ENCODE results near the gene CYP24A1. TPM values are rescaled to one million over a fixed set of nuclear protein-coding genes. Genes with fewer than 3 reads are reported as not detected.

The CYP24A1 gene
- total RNA-seq, 1 donor: not detected

GRCh38 chr20:54123587-54124180 lies 50.1 kb downstream of the CYP24A1 start:
- TF ChIP-seq, protein P1, sequence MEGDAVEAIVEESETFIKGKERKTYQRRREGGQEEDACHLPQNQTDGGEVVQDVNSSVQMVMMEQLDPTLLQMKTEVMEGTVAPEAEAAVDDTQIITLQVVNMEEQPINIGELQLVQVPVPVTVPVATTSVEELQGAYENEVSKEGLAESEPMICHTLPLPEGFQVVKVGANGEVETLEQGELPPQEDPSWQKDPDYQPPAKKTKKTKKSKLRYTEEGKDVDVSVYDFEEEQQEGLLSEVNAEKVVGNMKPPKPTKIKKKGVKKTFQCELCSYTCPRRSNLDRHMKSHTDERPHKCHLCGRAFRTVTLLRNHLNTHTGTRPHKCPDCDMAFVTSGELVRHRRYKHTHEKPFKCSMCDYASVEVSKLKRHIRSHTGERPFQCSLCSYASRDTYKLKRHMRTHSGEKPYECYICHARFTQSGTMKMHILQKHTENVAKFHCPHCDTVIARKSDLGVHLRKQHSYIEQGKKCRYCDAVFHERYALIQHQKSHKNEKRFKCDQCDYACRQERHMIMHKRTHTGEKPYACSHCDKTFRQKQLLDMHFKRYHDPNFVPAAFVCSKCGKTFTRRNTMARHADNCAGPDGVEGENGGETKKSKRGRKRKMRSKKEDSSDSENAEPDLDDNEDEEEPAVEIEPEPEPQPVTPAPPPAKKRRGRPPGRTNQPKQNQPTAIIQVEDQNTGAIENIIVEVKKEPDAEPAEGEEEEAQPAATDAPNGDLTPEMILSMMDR (IDR thresholded peaks at IDR 0.05; ENCODE audit: extremely low read depth, low read depth, low read length): no peak
- H2AFZ ChIP-seq (ENCODE audit: low read length): peak overlapping the region; percentile 39
- no peaks in the 10 kb centered on the region for H3K79me2 ChIP-seq (ENCODE audit: insufficient read depth, low read length)
- H3K4me1 ChIP-seq (ENCODE audit: insufficient read depth, low read length): peaks cover 24% of the 10 kb centered on the region
- peak overlapping the region; percentile 88 for H3K27ac ChIP-seq (ENCODE audit: low read depth, low read length)
- no peaks in the 10 kb centered on the region for H3K9me3 ChIP-seq (ENCODE audit: low read depth, low read length)
- peak; percentile 86 for DNase-seq (ENCODE audit: insufficient read length, low spot score, missing footprints)
- H3K4me3 ChIP-seq (ENCODE audit: insufficient read depth, low read length): no peak overlapping the region
- no peaks in the 10 kb centered on the region for H3K27me3 ChIP-seq (ENCODE audit: insufficient read depth, low read length)
- H3K4me2 ChIP-seq (ENCODE audit: insufficient read depth, low read length): peak overlapping the region; percentile 34
- no peaks in the 10 kb centered on the region for H4K20me1 ChIP-seq (ENCODE audit: insufficient read depth, low read length)
- no peaks in the 10 kb centered on the region for H3K36me3 ChIP-seq (ENCODE audit: insufficient read depth, low read length)

GRCh38 chr20:54122681-54123586 lies 50.9 kb downstream of the CYP24A1 start:
- no peak for DNase-seq (ENCODE audit: insufficient read length, low spot score, missing footprints)
- Histone ChIP-seq H3K36me3 (ENCODE audit: insufficient read depth, low read length) (no peaks in the 10 kb centered on the region), H4K20me1 (ENCODE audit: insufficient read depth, low read length) (no peaks in the 10 kb centered on the region), H3K4me1 (ENCODE audit: insufficient read depth, low read length) (peaks cover 24% of the 10 kb centered on the region), H3K27me3 (ENCODE audit: insufficient read depth, low read length) (no peaks in the 10 kb centered on the region), H3K4me3 (ENCODE audit: insufficient read depth, low read length) (no peak overlapping the region), H3K9me3 (ENCODE audit: low read depth, low read length) (no peaks in the 10 kb centered on the region), H3K4me2 (ENCODE audit: insufficient read depth, low read length) (peak overlapping the region; percentile 34), H3K27ac (ENCODE audit: low read depth, low read length) (peak overlapping the region; percentile 88), H3K79me2 (ENCODE audit: insufficient read depth, low read length) (no peaks in the 10 kb centered on the region), H2AFZ (ENCODE audit: low read length) (peak overlapping the region; percentile 39)
- TF ChIP-seq, protein P1 (IDR thresholded peaks at IDR 0.05; ENCODE audit: extremely low read depth, low read depth, low read length): no peak

DNA sequence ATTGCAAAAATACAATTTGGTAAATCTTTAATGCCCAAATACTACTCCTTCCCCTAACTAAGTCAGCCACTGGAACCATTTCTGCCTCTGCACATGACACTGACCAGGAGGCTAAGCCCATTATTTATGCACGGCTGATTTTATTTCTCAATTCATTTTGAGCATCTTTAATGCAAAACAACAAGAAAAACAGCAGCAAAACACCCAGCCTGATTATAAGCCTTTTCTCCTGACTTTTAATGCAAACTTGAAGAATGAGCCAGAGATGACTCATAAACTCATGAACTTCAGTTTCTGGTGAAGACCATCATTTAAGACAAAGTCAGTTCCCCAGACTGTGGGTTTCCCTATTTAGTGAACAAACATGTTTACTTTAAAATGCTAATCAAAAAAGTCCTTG lies 51.6 kb downstream of the CYP24A1 start:
- TF ChIP-seq, protein P1 (IDR thresholded peaks at IDR 0.05; ENCODE audit: extremely low read depth, low read depth, low read length): no peak
- peak; percentile 72 for DNase-seq (ENCODE audit: insufficient read length, low spot score, missing footprints)
- H3K4me1 ChIP-seq (ENCODE audit: insufficient read depth, low read length): peaks cover 24% of the 10 kb centered on the region
- no peaks in the 10 kb centered on the region for H3K79me2 ChIP-seq (ENCODE audit: insufficient read depth, low read length)
- H3K27ac ChIP-seq (ENCODE audit: low read depth, low read length): peak overlapping the region; percentile 88
- no peak overlapping the region for H2AFZ ChIP-seq (ENCODE audit: low read length)
- H3K36me3 ChIP-seq (ENCODE audit: insufficient read depth, low read length): no peaks in the 10 kb centered on the region
- H3K27me3 ChIP-seq (ENCODE audit: insufficient read depth, low read length): no peaks in the 10 kb centered on the region
- no peak overlapping the region for H3K4me3 ChIP-seq (ENCODE audit: insufficient read depth, low read length)
- H3K4me2 ChIP-seq (ENCODE audit: insufficient read depth, low read length): peak overlapping the region; percentile 33
- no peaks in the 10 kb centered on the region for H4K20me1 ChIP-seq (ENCODE audit: insufficient read depth, low read length)
- no peaks in the 10 kb centered on the region for H3K9me3 ChIP-seq (ENCODE audit: low read depth, low read length)

DNA sequence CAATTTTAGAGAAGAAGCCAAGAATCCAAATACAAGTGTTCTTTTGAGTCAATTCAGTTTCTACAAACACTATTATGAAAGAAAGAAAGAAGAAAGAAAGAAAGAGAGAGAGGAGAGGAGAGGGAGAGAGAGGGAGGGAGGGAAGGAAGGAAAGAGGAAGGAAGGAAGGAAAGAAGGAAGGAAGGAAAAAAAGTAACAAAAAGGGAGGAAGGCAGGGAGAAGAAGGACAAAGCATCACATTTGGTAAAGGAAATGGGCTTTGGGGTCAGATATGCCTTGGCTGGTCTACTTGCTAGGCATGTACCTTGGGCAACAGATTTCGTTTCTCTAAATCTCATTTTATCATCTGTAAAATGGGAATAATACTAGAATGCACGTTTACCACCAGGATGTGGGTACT lies 54.0 kb downstream of the CYP24A1 start:
- Histone ChIP-seq H3K9me3 (ENCODE audit: low read depth, low read length) (no peaks in the 10 kb centered on the region), H3K4me1 (ENCODE audit: insufficient read depth, low read length) (peaks cover 30% of the 10 kb centered on the region), H3K27ac (ENCODE audit: low read depth, low read length) (no peak overlapping the region), H3K79me2 (ENCODE audit: insufficient read depth, low read length) (no peaks in the 10 kb centered on the region), H3K4me2 (ENCODE audit: insufficient read depth, low read length) (no peak overlapping the region), H4K20me1 (ENCODE audit: insufficient read depth, low read length) (no peaks in the 10 kb centered on the region), H3K36me3 (ENCODE audit: insufficient read depth, low read length) (no peaks in the 10 kb centered on the region), H3K27me3 (ENCODE audit: insufficient read depth, low read length) (no peaks in the 10 kb centered on the region), H3K4me3 (ENCODE audit: insufficient read depth, low read length) (no peak overlapping the region), H2AFZ (ENCODE audit: low read length) (no peak overlapping the region)
- peak; percentile 15 for DNase-seq (ENCODE audit: insufficient read length, low spot score, missing footprints)
- TF ChIP-seq, protein P1 (IDR thresholded peaks at IDR 0.05; ENCODE audit: extremely low read depth, low read depth, low read length): no peak
